ENCODE measurements around the gene SMOC2. TPM values are rescaled to one million over a fixed set of nuclear protein-coding genes. Genes with fewer than 3 reads are reported as not detected.
"Not testable (repeated sequence)": the region's sequence is repeated elsewhere in the genome, so short reads cannot be mapped to it uniquely, and the experiment has no call there.

SMOC2 gene
- total RNA-seq, 4 donors from 2014 or later, result 45.8 to 130 (median 84.0) TPM

DNA sequence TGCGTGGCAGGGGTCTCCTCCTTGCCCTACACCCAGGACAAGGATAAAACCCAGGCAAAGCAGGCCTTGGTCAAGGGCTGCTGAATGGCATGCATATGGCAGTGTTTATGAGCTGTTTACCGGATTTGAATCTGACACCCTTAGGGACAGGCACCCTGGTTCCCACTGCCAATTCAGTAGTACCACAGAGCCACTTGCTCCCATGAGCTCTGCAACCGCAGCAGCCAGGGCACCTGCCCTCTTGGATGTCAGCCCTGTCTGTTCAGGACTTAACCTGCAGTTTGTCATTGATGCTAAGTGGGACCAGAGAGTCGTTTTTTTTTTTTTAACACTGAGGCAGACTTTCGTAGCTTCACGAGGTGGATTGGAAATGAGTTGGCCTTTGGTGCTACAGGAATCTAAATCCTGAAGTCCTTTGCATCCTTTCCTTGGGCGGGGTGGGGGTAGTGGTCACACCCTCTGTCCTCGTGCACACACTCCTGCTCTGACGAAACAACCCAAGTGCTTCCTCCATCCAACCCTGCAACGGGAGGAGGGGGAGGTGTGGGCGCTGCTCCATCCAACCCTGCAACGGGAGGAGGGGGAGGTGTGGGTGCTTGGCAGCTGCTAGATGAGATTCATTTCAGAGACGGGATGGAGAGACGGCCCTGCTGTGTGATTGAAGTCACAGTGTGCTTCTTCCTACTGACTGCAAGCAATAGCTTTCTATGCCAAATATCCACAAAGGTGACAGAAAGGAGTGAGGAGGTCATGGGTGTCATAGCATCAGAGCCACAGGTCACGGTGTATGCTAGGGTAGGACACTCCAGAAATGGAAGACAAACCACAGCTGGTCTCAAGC is 166.5 kb downstream of the SMOC2 start:
- TF ChIP-seq, protein P1, sequence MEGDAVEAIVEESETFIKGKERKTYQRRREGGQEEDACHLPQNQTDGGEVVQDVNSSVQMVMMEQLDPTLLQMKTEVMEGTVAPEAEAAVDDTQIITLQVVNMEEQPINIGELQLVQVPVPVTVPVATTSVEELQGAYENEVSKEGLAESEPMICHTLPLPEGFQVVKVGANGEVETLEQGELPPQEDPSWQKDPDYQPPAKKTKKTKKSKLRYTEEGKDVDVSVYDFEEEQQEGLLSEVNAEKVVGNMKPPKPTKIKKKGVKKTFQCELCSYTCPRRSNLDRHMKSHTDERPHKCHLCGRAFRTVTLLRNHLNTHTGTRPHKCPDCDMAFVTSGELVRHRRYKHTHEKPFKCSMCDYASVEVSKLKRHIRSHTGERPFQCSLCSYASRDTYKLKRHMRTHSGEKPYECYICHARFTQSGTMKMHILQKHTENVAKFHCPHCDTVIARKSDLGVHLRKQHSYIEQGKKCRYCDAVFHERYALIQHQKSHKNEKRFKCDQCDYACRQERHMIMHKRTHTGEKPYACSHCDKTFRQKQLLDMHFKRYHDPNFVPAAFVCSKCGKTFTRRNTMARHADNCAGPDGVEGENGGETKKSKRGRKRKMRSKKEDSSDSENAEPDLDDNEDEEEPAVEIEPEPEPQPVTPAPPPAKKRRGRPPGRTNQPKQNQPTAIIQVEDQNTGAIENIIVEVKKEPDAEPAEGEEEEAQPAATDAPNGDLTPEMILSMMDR (IDR thresholded peaks at IDR 0.05), result no peak
- TF ChIP-seq POLR2AphosphoS5 (IDR thresholded peaks at IDR 0.05) (no peak), POLR2A (IDR thresholded peaks at IDR 0.05; ENCODE audit: low read depth) (no peak), EP300 (IDR thresholded peaks at IDR 0.05) (no peak)
- Histone ChIP-seq H3K4me3 (no peak overlapping the region), H3K27ac (replicated peaks in 1 of 4) (no peak overlapping the region), H3K4me1 (no peaks in the 10 kb centered on the region), H3K36me3 (peaks cover 0 to 8% (median 2%) of the 10 kb centered on the region in 4 donors), H3K27me3 (no peaks in the 10 kb centered on the region), H3K9me3 (no peaks in the 10 kb centered on the region)
- DNase-seq (ENCODE audit: extremely low spot score), result no peak
- intact Hi-C loops (cut with DNase I), result no loop called here
- 72% methylated on average over 15 of the region's 15 CpGs for whole genome bisulfite sequencing

DNA sequence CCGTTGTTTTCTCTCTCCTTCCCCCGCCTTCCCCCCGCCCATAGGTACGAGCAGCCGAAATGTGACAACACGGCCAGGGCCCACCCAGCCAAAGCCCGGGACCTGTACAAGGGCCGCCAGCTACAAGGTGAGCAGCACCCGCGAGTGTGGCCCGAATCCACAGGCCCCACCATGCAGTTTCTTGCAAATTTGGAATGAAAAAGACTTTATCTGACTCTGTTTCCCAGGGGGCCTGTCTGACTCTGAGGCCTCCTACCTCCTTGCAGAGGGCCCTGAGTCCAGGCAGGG is 167.1 kb downstream of the SMOC2 start:
- Histone ChIP-seq H3K9me3 (no peaks in the 10 kb centered on the region), H3K27ac (replicated peaks in 1 of 4) (no peak overlapping the region), H3K4me3 (no peak overlapping the region), H3K36me3 (peaks cover 0 to 14% (median 3%) of the 10 kb centered on the region in 4 donors), H3K4me1 (no peaks in the 10 kb centered on the region), H3K27me3 (no peaks in the 10 kb centered on the region)
- intact Hi-C loops (cut with DNase I), result no loop called here
- DNase-seq (ENCODE audit: extremely low spot score), result no peak
- TF ChIP-seq POLR2AphosphoS5 (IDR thresholded peaks at IDR 0.05), result no peak
- TF ChIP-seq EP300 (IDR thresholded peaks at IDR 0.05), result no peak
- TF ChIP-seq POLR2A (IDR thresholded peaks at IDR 0.05; ENCODE audit: low read depth), result no peak
- TF ChIP-seq, protein P1 (IDR thresholded peaks at IDR 0.05), result no peak
- WGBS, result 88% methylated on average over 11 of the region's 11 CpGs

DNA sequence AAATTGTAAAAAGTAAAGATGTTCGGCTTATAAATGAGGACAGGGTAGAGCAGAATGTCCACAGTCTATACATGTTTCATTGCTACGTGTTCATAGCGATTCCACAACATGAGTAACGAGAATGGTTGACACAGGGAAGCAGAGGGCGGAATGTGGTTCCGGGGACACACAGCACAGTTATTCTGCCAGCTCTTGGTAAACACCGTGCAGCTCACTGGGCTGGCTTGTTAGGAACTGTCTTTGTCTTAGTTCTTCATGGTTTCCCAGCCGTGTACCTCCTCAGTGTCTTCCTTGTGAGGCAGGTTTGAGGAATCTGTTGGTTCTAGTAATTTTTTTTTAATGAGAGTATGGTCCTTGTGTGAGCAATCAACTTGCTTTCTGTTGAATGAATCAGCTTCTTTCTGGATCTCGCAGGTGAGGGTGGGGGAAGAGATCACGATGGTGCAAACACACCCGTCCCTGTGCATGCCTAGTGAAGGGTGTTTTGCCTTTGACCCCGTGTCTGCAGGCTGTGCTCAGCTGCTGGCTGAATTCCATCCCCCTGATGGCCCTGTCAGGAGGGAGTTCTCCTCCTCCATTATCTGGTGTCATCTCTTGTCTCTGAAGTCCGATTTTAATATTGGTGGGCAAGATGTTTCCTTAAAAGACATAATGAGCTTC is 168.2 kb downstream of the SMOC2 start:
- Histone ChIP-seq H3K4me1 (no peaks in the 10 kb centered on the region), H3K36me3 (peaks cover 0 to 16% (median 4%) of the 10 kb centered on the region in 4 donors), H3K4me3 (no peak overlapping the region), H3K27me3 (no peaks in the 10 kb centered on the region), H3K27ac (replicated peaks in 1 of 4) (no peak overlapping the region), H3K9me3 (no peaks in the 10 kb centered on the region)
- no peak for DNase-seq (ENCODE audit: extremely low spot score)
- WGBS, result 86% methylated on average over 13 of the region's 13 CpGs
- TF ChIP-seq, protein P1 (IDR thresholded peaks at IDR 0.05), result no peak
- TF ChIP-seq EP300 (IDR thresholded peaks at IDR 0.05) (no peak), POLR2A (IDR thresholded peaks at IDR 0.05; ENCODE audit: low read depth) (no peak), POLR2AphosphoS5 (IDR thresholded peaks at IDR 0.05) (no peak)
- intact Hi-C loops (cut with DNase I), result no loop called here

GRCh38 chr6:168609914-168610490 is 169.0 kb downstream of the SMOC2 start:
- no peak for DNase-seq (ENCODE audit: extremely low spot score)
- intact Hi-C loops (cut with DNase I), result no loop called here
- TF ChIP-seq POLR2A (IDR thresholded peaks at IDR 0.05; ENCODE audit: low read depth), result no peak
- TF ChIP-seq, protein P1 (IDR thresholded peaks at IDR 0.05), result no peak
- no peak for TF ChIP-seq POLR2AphosphoS5 (IDR thresholded peaks at IDR 0.05)
- no peak for TF ChIP-seq EP300 (IDR thresholded peaks at IDR 0.05)
- H3K4me1 ChIP-seq, result no peaks in the 10 kb centered on the region
- no peak overlapping the region for H3K4me3 ChIP-seq
- WGBS, result 77% methylated on average over 9 of the region's 9 CpGs
- H3K36me3 ChIP-seq, result peaks cover 0 to 16% (median 4%) of the 10 kb centered on the region in 4 donors
- no peaks in the 10 kb centered on the region for H3K27me3 ChIP-seq
- H3K27ac ChIP-seq (replicated peaks in 1 of 4), result no peak overlapping the region
- no peaks in the 10 kb centered on the region for H3K9me3 ChIP-seq

DNA sequence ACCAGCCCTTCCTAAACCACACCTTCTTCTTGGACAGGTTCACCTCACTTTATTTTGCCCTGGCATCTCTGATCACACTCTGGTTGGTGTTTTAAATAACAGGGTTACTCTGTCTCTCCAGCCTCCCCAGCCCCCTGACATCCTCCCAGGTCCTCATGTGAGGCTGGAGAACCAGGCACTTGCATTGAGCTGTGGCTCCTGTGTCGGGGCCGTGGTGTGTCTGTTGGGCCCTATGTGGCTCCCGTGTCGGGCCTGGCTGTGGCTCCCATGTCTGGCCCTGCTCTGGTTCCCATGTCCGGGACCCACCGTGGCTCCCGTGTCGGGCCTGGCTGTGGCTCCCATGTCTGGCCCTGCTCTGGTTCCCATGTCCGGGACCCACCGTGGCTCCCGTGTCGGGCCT is 170.0 kb downstream of the SMOC2 start:
- DNase-seq (ENCODE audit: extremely low spot score); H3K27ac ChIP-seq (replicated peaks in 1 of 4); intact Hi-C loops (cut with DNase I); H3K9me3 ChIP-seq; H3K4me3 ChIP-seq; H3K27me3 ChIP-seq; H3K4me1 ChIP-seq: not testable (repeated sequence)
- peaks cover 0 to 14% (median 4%) of the 10 kb centered on the region in 4 donors for H3K36me3 ChIP-seq
- 96% methylated on average over 6 of the region's 12 CpGs for WGBS
